NCI-H2227 treated with DMSO at 0.1 percent for 48 hours (cell line): ENCODE results near the gene GREM2.

ENCODE experiments used
- DNase-seq: peaks from one replicate; lab custom pipeline; 2025; lab: John Stamatoyannopoulos, UW

GREM2 gene

GRCh38 chr1:240500647-240501046, 111.3 kb downstream of the GREM2 start:
- DNase-seq = no peak

- no peak for DNase-seq
These were observed 112.9 kb downstream of the GREM2 start for GRCh38 chr1:240499012-240499411.

GRCh38 chr1:240498335-240498734, 113.6 kb downstream of the GREM2 start:
- no peak for DNase-seq

GRCh38 chr1:240497908-240498307, 114.0 kb downstream of the GREM2 start:
- no peak for DNase-seq

GRCh38 chr1:240496941-240497340, 115.0 kb downstream of the GREM2 start:
- DNase-seq = no peak

GRCh38 chr1:240496356-240496755, 115.6 kb downstream of the GREM2 start:
- DNase-seq = no peak

- DNase-seq = no peak
These were observed 116.4 kb downstream of the GREM2 start for GRCh38 chr1:240495601-240496000.

- DNase-seq = no peak
These were observed 119.0 kb downstream of the GREM2 start for GRCh38 chr1:240492832-240493440.

GRCh38 chr1:240491796-240492195, 120.2 kb downstream of the GREM2 start:
- no peak for DNase-seq

- DNase-seq = no peak
These were observed 120.8 kb downstream of the GREM2 start for GRCh38 chr1:240491156-240491555.

GRCh38 chr1:240487493-240487892, 124.5 kb downstream of the GREM2 start:
- no peak for DNase-seq

- DNase-seq = no peak
These were observed 125.3 kb downstream of the GREM2 start for GRCh38 chr1:240486611-240487010.

GRCh38 chr1:240484804-240485443, 127.0 kb downstream of the GREM2 start:
- DNase-seq = no peak

GRCh38 chr1:240478536-240478935, 133.4 kb downstream of the GREM2 start:
- DNase-seq = no peak

GRCh38 chr1:240475832-240476231, 136.1 kb downstream of the GREM2 start:
- no peak for DNase-seq

GRCh38 chr1:240474133-240474614, 137.8 kb downstream of the GREM2 start:
- DNase-seq = no peak

- DNase-seq = no peak
These were observed 143.3 kb downstream of the GREM2 start for GRCh38 chr1:240468656-240469055.

GRCh38 chr1:240467895-240468294, 144.1 kb downstream of the GREM2 start:
- no peak for DNase-seq

- no peak for DNase-seq
These were observed 145.4 kb downstream of the GREM2 start for GRCh38 chr1:240466509-240466908.

- DNase-seq = no peak
These were observed 146.4 kb downstream of the GREM2 start for GRCh38 chr1:240465531-240465940.

GRCh38 chr1:240464099-240464498, 147.9 kb downstream of the GREM2 start:
- no peak for DNase-seq

- DNase-seq = no peak
These were observed 149.1 kb downstream of the GREM2 start for GRCh38 chr1:240462766-240463395.

GRCh38 chr1:240462277-240462676, 149.7 kb downstream of the GREM2 start:
- DNase-seq = no peak
